Neuronal stem cell (in vitro differentiated cells): ENCODE data around the gene FLRT3.

Source experiments
- DNase-seq: peaks from one replicate; pipeline ENCODE4 v3.0.0-alpha.2; 2013; ENCODE audit warnings: low spot score
- H2AFZ ChIP-seq: one replicate; pipeline ENCODE4 v1.6.1; 2013; ENCODE audit warnings: mild to moderate bottlenecking, low read length, inconsistent platforms
- H2AK5ac ChIP-seq: 2 replicates; pipeline ENCODE4 v1.6.1; 2013; ENCODE audit warnings: low read depth, mild to moderate bottlenecking, inconsistent platforms, low read length, moderate library complexity, mixed read lengths
- H2BK120ac ChIP-seq: 2 replicates; pipeline ENCODE4 v1.6.1; 2013; ENCODE audit warnings: low read depth, mild to moderate bottlenecking, inconsistent platforms, low read length, moderate library complexity, mixed read lengths
- H2BK12ac ChIP-seq: one replicate; pipeline ENCODE4 v1.6.1; 2013; ENCODE audit warnings: low read length, inconsistent platforms
- H2BK15ac ChIP-seq: 2 replicates; pipeline ENCODE4 v1.6.1; 2013; ENCODE audit warnings: mild to moderate bottlenecking, low read length, inconsistent platforms, mixed read lengths
- H2BK5ac ChIP-seq: one replicate; pipeline ENCODE4 v1.6.1; 2013; ENCODE audit warnings: inconsistent platforms, mild to moderate bottlenecking, low read length, moderate library complexity
- H3K14ac ChIP-seq: one replicate; pipeline ENCODE4 v1.6.1; 2013; ENCODE audit warnings: low read length, inconsistent platforms
- H3K18ac ChIP-seq: 2 replicates; pipeline ENCODE4 v1.6.1; 2013; ENCODE audit warnings: low read length, inconsistent platforms
- H3K23ac ChIP-seq: 2 replicates; pipeline ENCODE4 v1.6.1; 2013; ENCODE audit warnings: low read depth, mild to moderate bottlenecking, mixed read lengths, low read length, inconsistent platforms; ENCODE audit not compliant: poor library complexity
- H3K27ac ChIP-seq: replicated peaks from 3 replicates; pipeline ENCODE4 v1.5.1; 2013; ENCODE audit warnings: low read length, inconsistent platforms
- H3K27me3 ChIP-seq, 3 experiments: 2 replicates each; pipeline ENCODE4 v1.6.1; 2013; ENCODE audit warnings: low read length in 3 of 3, mild to moderate bottlenecking in 2 of 3, inconsistent platforms in 1 of 3, low read depth in 1 of 3, mixed read lengths in 1 of 3, moderate library complexity in 1 of 3; ENCODE audit not compliant: control insufficient read depth in 3 of 3, insufficient read depth in 3 of 3
- H3K36me3 ChIP-seq, 2 donors: replicated peaks in 1 of 2; 2 replicates each; pipeline ENCODE4 v1.6.1; 2013; ENCODE audit warnings: low read length in 2 of 2; ENCODE audit not compliant: control insufficient read depth in 2 of 2, insufficient read depth in 2 of 2
- H3K4ac ChIP-seq: 2 replicates; pipeline ENCODE4 v1.6.1; 2013; ENCODE audit warnings: inconsistent platforms, mild to moderate bottlenecking, low read length, moderate library complexity
- H3K4me1 ChIP-seq, 2 donors: 1 replicate in 1 of 2; 2 replicates in 1 of 2; pipeline ENCODE4 v1.6.1; 2013; ENCODE audit warnings: low read length in 2 of 2, low read depth in 1 of 2; ENCODE audit not compliant: control insufficient read depth in 2 of 2, insufficient read depth in 1 of 2
- H3K4me2 ChIP-seq: one replicate; pipeline ENCODE4 v1.6.1; 2013; ENCODE audit warnings: mild to moderate bottlenecking, low read length, inconsistent platforms; ENCODE audit not compliant: insufficient read depth, poor library complexity, severe bottlenecking
- H3K4me3 ChIP-seq, 2 donors: 2 replicates each; pipeline ENCODE4 v1.5.1; 2013; ENCODE audit warnings: low read length in 2 of 2, mild to moderate bottlenecking in 2 of 2, inconsistent platforms in 1 of 2, moderate library complexity in 1 of 2
- H3K79me1 ChIP-seq: one replicate; pipeline ENCODE4 v1.6.1; 2013; ENCODE audit warnings: low read depth, mild to moderate bottlenecking, inconsistent platforms, low read length, moderate library complexity
- H3K9ac ChIP-seq: one replicate; pipeline ENCODE4 v1.6.1; 2013; ENCODE audit warnings: mild to moderate bottlenecking, low read depth, low read length, inconsistent platforms; ENCODE audit not compliant: poor library complexity
- H3K9me3 ChIP-seq, 2 donors: replicated peaks in 1 of 2; 2 replicates each; pipeline versions ENCODE3 to v1.6.1; 2013; ENCODE audit warnings: low read length in 2 of 2, mild to moderate bottlenecking in 2 of 2, inconsistent platforms in 1 of 2, low read depth in 1 of 2, mixed read lengths in 1 of 2, moderate library complexity in 1 of 2; ENCODE audit not compliant: control insufficient read depth in 2 of 2, insufficient read depth in 1 of 2
- H4K8ac ChIP-seq: one replicate; pipeline ENCODE4 v1.6.1; 2013; ENCODE audit warnings: low read depth, mild to moderate bottlenecking, inconsistent platforms, low read length, moderate library complexity
- H4K91ac ChIP-seq: one replicate; pipeline ENCODE4 v1.6.1; 2013; ENCODE audit warnings: low read length, low read depth, mild to moderate bottlenecking, inconsistent platforms; ENCODE audit not compliant: poor library complexity
- WGBS, 2 donors: extraction: QIAGEN DNeasy Blood & Tissue Kit; methylation state at CpG; one replicate each; pipeline ENCODE4 v1.1.7; 2013; ENCODE audit warnings: missing lambda C conversion rate in 2 of 2, mixed read lengths in 1 of 2; ENCODE audit not compliant: insufficient read length in 2 of 2, insufficient replicate concordance in 1 of 2; ENCODE audit errors: extremely low coverage in 2 of 2; 5-methylcytosine and 5-hydroxymethylcytosine counted together

Gene FLRT3

GRCh38 chr20:14310977-14311627 lies 26.3 kb downstream of the FLRT3 start:
- no CpG with 5 or more reads among the region's 5 CpGs for WGBS, 2 donors
- no peak for DNase-seq
- no peak overlapping the region for H2BK12ac ChIP-seq

GRCh38 chr20:14307956-14308355 lies 29.5 kb downstream of the FLRT3 start:
- H2BK12ac ChIP-seq, result no peak overlapping the region

More at GRCh38 chr20:14310977-14311627, 26.3 kb downstream of the FLRT3 start:
- H3K27ac ChIP-seq, result no peak overlapping the region
- no peak overlapping the region for H2BK120ac ChIP-seq
- no peak overlapping the region for H3K4ac ChIP-seq
- no peak overlapping the region for H2BK5ac ChIP-seq
- no peak overlapping the region for H3K18ac ChIP-seq
- no peaks in the 10 kb centered on the region for H3K79me1 ChIP-seq
- no peak overlapping the region for H3K4me2 ChIP-seq
- H2AK5ac ChIP-seq, result no peak overlapping the region
- no peak overlapping the region for H3K9ac ChIP-seq
- no peak overlapping the region for H2AFZ ChIP-seq
- H3K36me3 ChIP-seq, result no peaks in the 10 kb centered on the region
- H3K4me1 ChIP-seq, result no peaks in the 10 kb centered on the region
- H4K91ac ChIP-seq, result no peak overlapping the region
- peaks cover 0 to 62% (median 0%) of the 10 kb centered on the region in 3 experiments for H3K27me3 ChIP-seq
- no peak overlapping the region for H3K14ac ChIP-seq
- no peak overlapping the region for H3K23ac ChIP-seq
- no peaks in the 10 kb centered on the region for H3K9me3 ChIP-seq
- no peak overlapping the region for H2BK15ac ChIP-seq
- no peak overlapping the region for H4K8ac ChIP-seq
- H3K4me3 ChIP-seq, result no peak overlapping the region

DNA sequence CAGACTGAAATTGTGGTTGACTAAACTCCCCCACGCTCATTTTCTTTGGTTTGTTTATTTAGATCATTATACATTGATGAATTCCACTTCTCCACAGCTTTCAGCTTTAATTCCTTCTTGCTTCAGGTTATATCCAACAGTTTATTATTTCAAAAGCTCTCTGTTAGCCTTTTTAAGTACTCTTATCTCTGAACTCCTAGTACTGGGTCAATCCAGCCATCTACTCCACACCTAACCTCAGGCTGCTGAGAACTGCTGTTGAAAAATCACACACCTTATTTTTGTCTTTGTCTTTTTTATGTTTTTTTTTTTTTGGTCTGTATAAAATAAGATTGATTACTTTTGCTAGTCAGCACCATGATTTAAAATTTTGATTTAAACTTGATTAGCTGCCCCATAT lies 32.9 kb downstream of the FLRT3 start:
- WGBS, 2 donors, result no CpG with 5 or more reads among the region's 1 CpG

More at GRCh38 chr20:14307956-14308355, 29.5 kb downstream of the FLRT3 start:
- H3K4me3 ChIP-seq, result no peak overlapping the region
- no peaks in the 10 kb centered on the region for H3K36me3 ChIP-seq
- peaks cover 0 to 68% (median 0%) of the 10 kb centered on the region in 3 experiments for H3K27me3 ChIP-seq
- DNase-seq, result no peak
- H3K9me3 ChIP-seq, result no peaks in the 10 kb centered on the region
- no peak overlapping the region for H2BK15ac ChIP-seq
- WGBS, 2 donors, result no CpG with 5 or more reads among the region's 2 CpGs
- H3K14ac ChIP-seq, result no peak overlapping the region
- no peak overlapping the region for H3K27ac ChIP-seq
- H3K9ac ChIP-seq, result no peak overlapping the region
- no peak overlapping the region for H2AK5ac ChIP-seq
- no peak overlapping the region for H4K8ac ChIP-seq
- no peak overlapping the region for H3K4ac ChIP-seq
- H4K91ac ChIP-seq, result no peak overlapping the region
- no peaks in the 10 kb centered on the region for H3K79me1 ChIP-seq
- H3K23ac ChIP-seq, result no peak overlapping the region
- no peak overlapping the region for H2BK5ac ChIP-seq
- peaks cover 0 to 8% of the 10 kb centered on the region in 2 donors for H3K4me1 ChIP-seq
- no peak overlapping the region for H3K18ac ChIP-seq
- H2BK120ac ChIP-seq, result no peak overlapping the region
- no peak overlapping the region for H2AFZ ChIP-seq
- no peak overlapping the region for H3K4me2 ChIP-seq

DNA sequence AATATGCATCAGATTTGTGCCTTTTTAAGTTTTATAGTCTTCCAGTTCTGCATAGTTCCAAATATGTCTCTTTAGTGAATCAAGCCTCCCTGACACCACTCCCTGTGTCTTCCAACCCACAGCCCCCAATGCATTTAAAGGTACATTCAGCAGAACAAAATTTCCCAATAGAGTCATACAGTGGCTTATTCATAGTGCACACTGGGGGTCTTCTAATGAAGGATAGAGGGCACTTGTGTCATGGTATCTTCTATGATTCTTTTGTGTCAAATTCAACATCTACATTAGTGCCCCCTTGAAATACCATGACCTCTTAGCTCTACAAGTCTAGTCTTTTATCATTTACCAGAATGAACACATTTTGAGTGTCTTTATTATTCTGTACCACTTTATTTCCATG lies 33.8 kb downstream of the FLRT3 start:
- Histone ChIP-seq H3K79me1 (no peaks in the 10 kb centered on the region), H3K36me3 (no peaks in the 10 kb centered on the region), H3K18ac (no peak overlapping the region), H3K4me3 (no peak overlapping the region), H3K27ac (no peak overlapping the region), H3K4ac (no peak overlapping the region), H2AK5ac (no peak overlapping the region), H3K4me1 (peaks cover 0 to 8% of the 10 kb centered on the region in 2 donors), H3K9ac (no peak overlapping the region), H4K91ac (no peak overlapping the region), H2BK12ac (no peak overlapping the region), H3K27me3 (peaks cover 0 to 88% (median 0%) of the 10 kb centered on the region in 3 experiments), H3K23ac (no peak overlapping the region), H2BK120ac (no peak overlapping the region), H2AFZ (no peak overlapping the region), H2BK15ac (no peak overlapping the region), H3K4me2 (no peak overlapping the region), H2BK5ac (no peak overlapping the region), H4K8ac (no peak overlapping the region), H3K9me3 (peaks cover 0 to 12% of the 10 kb centered on the region in 2 donors), H3K14ac (no peak overlapping the region)
- no peak for DNase-seq

More for the DNA sequence above, 32.9 kb downstream of the FLRT3 start:
- no peak overlapping the region for H2AFZ ChIP-seq
- H3K27me3 ChIP-seq, result peaks cover 0 to 88% (median 0%) of the 10 kb centered on the region in 3 experiments
- no peak overlapping the region for H3K4ac ChIP-seq
- H4K8ac ChIP-seq, result no peak overlapping the region
- H3K79me1 ChIP-seq, result no peaks in the 10 kb centered on the region
- H3K4me2 ChIP-seq, result no peak overlapping the region
- H2BK120ac ChIP-seq, result no peak overlapping the region
- peaks cover 0 to 8% of the 10 kb centered on the region in 2 donors for H3K4me1 ChIP-seq
- no peak overlapping the region for H2BK15ac ChIP-seq
- H3K14ac ChIP-seq, result no peak overlapping the region
- H3K18ac ChIP-seq, result no peak overlapping the region
- H2BK12ac ChIP-seq, result no peak overlapping the region
- H3K36me3 ChIP-seq, result no peaks in the 10 kb centered on the region
- no peak overlapping the region for H3K27ac ChIP-seq
- no peak overlapping the region for H2BK5ac ChIP-seq
- no peak for DNase-seq
- no peak overlapping the region for H3K9ac ChIP-seq
- H3K4me3 ChIP-seq, result no peak overlapping the region
- H4K91ac ChIP-seq, result no peak overlapping the region
- peaks cover 0 to 12% of the 10 kb centered on the region in 2 donors for H3K9me3 ChIP-seq
- H2AK5ac ChIP-seq, result no peak overlapping the region
- no peak overlapping the region for H3K23ac ChIP-seq
